Measurements from ENCODE around the gene MYO5C.
A peak's percentile ranks its signal among the peaks of the same experiment; 100 is the strongest.

Gene MYO5C, protein sequence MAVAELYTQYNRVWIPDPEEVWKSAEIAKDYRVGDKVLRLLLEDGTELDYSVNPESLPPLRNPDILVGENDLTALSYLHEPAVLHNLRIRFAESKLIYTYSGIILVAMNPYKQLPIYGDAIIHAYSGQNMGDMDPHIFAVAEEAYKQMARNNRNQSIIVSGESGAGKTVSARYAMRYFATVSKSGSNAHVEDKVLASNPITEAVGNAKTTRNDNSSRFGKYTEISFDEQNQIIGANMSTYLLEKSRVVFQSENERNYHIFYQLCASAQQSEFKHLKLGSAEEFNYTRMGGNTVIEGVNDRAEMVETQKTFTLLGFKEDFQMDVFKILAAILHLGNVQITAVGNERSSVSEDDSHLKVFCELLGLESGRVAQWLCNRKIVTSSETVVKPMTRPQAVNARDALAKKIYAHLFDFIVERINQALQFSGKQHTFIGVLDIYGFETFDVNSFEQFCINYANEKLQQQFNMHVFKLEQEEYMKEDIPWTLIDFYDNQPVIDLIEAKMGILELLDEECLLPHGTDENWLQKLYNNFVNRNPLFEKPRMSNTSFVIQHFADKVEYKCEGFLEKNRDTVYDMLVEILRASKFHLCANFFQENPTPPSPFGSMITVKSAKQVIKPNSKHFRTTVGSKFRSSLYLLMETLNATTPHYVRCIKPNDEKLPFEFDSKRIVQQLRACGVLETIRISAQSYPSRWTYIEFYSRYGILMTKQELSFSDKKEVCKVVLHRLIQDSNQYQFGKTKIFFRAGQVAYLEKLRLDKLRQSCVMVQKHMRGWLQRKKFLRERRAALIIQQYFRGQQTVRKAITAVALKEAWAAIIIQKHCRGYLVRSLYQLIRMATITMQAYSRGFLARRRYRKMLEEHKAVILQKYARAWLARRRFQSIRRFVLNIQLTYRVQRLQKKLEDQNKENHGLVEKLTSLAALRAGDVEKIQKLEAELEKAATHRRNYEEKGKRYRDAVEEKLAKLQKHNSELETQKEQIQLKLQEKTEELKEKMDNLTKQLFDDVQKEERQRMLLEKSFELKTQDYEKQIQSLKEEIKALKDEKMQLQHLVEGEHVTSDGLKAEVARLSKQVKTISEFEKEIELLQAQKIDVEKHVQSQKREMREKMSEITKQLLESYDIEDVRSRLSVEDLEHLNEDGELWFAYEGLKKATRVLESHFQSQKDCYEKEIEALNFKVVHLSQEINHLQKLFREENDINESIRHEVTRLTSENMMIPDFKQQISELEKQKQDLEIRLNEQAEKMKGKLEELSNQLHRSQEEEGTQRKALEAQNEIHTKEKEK (N-terminal part only)

DNA sequence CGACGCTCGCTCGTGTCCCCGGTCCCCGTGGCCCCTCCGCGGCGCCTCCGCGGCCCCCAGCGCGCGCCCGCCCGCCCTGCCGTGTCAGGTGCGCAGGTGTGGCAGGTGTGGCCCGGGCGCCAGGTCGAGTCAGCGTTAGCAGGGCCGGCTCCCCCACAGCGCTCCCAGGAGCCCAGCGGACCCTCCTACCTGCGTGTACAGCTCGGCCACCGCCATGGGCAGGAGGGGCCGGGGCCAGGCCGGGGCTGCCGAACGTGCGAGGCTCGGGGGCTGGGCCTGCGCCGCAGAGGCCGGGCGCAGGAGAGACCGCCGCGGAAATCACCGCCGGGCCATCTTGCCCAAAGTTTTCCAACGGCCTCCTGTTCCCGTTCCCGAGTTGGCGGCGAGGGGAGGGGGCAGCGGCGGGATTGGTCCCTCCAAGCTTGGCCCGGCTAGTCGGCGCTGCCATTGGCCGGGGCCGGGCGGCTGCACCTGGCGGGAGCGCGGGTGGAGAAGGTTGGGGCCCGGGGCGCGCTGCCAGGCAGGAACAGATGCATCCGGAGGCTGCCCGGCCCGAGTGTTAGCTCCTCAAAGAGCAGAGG lies at the start of gene MYO5C:
TSS of gene MYO5C (minus strand) at position 384 of the 581 bp plus-strand sequence. CDS start at position 216, 168 bp downstream.
- DNase-seq (ENCODE audit: low read depth): no peak
- peak within 1 kb of the TSS; percentile 37 for H3K4me3 ChIP-seq (ENCODE audit: low read depth, low read length)
- TF ChIP-seq, protein P1, sequence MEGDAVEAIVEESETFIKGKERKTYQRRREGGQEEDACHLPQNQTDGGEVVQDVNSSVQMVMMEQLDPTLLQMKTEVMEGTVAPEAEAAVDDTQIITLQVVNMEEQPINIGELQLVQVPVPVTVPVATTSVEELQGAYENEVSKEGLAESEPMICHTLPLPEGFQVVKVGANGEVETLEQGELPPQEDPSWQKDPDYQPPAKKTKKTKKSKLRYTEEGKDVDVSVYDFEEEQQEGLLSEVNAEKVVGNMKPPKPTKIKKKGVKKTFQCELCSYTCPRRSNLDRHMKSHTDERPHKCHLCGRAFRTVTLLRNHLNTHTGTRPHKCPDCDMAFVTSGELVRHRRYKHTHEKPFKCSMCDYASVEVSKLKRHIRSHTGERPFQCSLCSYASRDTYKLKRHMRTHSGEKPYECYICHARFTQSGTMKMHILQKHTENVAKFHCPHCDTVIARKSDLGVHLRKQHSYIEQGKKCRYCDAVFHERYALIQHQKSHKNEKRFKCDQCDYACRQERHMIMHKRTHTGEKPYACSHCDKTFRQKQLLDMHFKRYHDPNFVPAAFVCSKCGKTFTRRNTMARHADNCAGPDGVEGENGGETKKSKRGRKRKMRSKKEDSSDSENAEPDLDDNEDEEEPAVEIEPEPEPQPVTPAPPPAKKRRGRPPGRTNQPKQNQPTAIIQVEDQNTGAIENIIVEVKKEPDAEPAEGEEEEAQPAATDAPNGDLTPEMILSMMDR (IDR thresholded peaks at IDR 0.05; ENCODE audit: low read depth, low read length, missing control alignments): no peak

DNA sequence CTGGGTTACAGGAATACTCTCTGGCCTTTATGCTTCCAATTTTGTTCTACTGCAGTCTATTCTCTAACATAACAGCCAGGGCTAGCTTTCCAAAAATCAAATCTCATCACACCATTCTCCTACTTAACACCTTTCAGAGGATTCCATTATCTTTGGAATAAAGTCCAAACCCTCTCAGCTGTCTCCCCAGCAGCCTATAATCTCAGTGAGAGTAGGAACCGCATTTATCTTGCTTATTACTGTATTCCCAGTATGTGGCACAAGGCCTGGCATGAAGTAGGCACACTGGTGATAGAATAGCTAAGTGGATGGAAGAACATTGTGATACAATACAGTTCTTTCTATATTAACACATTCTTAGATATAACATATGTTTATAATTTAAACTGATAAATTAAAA lies 49.0 kb upstream of the MYO5C start:
- TF ChIP-seq, protein P1 (IDR thresholded peaks at IDR 0.05; ENCODE audit: low read depth, low read length, missing control alignments): no peak
- H3K4me3 ChIP-seq (ENCODE audit: low read depth, low read length): no peak overlapping the region
- DNase-seq (ENCODE audit: low read depth): no peak

DNA sequence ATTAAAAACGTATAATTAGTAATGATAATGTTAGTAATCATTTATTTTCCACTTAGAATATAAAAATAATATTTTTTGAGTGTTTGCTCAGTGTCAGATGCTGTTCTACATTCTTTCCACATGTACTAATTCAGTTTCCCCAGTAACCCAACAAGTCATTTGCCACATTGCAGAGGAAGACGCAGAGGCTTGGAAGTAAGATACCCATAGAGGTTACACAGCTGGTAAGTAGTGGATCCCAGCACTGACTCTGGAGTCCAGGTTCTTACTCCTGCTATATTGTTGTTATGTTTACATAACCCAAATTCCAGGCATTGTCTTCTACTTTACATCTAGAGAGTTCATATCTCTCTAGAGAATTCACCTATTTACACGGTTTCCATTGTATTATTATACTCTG lies 48.2 kb upstream of the MYO5C start:
- TF ChIP-seq, protein P1 (IDR thresholded peaks at IDR 0.05; ENCODE audit: low read depth, low read length, missing control alignments): no peak
- H3K4me3 ChIP-seq (ENCODE audit: low read depth, low read length): no peak overlapping the region
- DNase-seq (ENCODE audit: low read depth): no peak

DNA sequence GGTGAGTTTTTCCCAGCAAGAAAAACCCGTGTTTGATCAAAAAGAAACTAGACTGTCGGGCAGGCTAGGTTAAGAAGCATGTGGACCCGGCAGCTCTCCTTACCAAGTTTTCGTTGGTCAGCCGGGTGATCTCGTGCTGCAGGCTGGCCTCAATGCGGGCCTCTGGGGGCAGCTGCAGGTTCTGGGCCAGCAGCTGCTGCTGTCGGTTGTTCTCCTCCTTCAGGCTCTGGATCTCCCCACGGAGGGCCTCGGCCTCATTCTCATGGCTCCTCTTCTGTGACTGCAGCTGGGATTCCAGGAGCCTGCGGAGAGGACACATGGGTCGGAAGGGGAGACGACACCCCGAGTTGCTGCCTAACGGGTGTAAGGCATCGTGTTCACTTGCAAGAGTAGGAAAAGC lies 44.5 kb upstream of the MYO5C start:
- DNase-seq (ENCODE audit: low read depth): no peak
- TF ChIP-seq, protein P1 (IDR thresholded peaks at IDR 0.05; ENCODE audit: low read depth, low read length, missing control alignments): no peak
- H3K4me3 ChIP-seq (ENCODE audit: low read depth, low read length): no peak overlapping the region

DNA sequence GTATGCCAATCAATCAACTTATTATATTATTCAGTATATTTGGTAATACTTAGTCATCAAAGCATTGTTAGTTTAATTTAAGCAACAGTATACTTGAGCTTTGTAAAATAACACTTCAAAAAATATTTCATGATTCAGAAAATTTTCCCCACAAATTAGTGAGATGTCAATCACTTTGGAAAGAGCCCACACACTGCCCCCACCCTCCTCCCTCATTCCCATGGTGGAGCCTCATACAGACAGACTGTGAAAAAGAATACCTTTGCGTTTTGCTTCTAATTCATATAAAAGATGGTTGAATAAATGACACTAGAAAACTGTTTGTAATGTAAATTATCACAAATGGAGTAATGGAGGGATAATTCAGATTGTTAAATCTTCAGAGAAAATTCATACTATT lies 43.3 kb upstream of the MYO5C start:
- no peak overlapping the region for H3K4me3 ChIP-seq (ENCODE audit: low read depth, low read length)
- no peak for DNase-seq (ENCODE audit: low read depth)
- TF ChIP-seq, protein P1 (IDR thresholded peaks at IDR 0.05; ENCODE audit: low read depth, low read length, missing control alignments): no peak

DNA sequence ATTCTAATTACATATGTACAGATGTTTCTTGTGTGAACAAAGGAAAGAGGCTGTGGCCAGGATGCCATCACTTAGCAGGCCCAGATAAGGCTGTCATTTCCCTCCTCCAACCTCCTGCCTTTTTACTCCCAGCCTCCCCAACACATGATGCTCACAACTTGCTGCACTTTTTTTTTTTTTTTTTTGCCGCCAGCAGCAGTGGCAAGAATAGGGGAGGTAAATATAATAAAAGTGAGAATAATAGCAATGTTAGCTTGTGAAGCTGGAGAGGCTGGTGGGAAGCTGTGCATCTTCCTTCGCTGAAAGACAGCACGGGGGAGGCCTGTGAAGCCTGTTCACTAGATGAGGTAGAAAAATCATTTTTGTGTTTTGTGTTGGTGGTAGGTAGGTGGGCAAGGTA lies 42.5 kb upstream of the MYO5C start:
- no peak overlapping the region for H3K4me3 ChIP-seq (ENCODE audit: low read depth, low read length)
- TF ChIP-seq, protein P1 (IDR thresholded peaks at IDR 0.05; ENCODE audit: low read depth, low read length, missing control alignments): no peak
- DNase-seq (ENCODE audit: low read depth): no peak
